HG03280 (cell line): ENCODE measurements around the gene ZNF646.

Experiments
- ATAC-seq: cut with Tn5 transposase; IDR thresholded peaks from one replicate; pipeline ENCODE4 v1.9.1; 2021; ENCODE audit warnings: mild to moderate bottlenecking, moderate library complexity; ENCODE audit not compliant: unreplicated experiment

Gene ZNF646

GRCh38 chr16:31063495-31063842, 10.8 kb upstream of the ZNF646 start:
- ATAC-seq, result no peak

GRCh38 chr16:31063843-31064611, 10.2 kb upstream of the ZNF646 start:
- no peak for ATAC-seq

- ATAC-seq, result no peak
These were observed 9.2 kb upstream of the ZNF646 start for GRCh38 chr16:31064882-31065461.

- ATAC-seq, result no peak
These were observed 6.9 kb upstream of the ZNF646 start for GRCh38 chr16:31067342-31067741.

GRCh38 chr16:31071861-31072260, 2.4 kb upstream of the ZNF646 start:
- ATAC-seq, result no peak

DNA sequence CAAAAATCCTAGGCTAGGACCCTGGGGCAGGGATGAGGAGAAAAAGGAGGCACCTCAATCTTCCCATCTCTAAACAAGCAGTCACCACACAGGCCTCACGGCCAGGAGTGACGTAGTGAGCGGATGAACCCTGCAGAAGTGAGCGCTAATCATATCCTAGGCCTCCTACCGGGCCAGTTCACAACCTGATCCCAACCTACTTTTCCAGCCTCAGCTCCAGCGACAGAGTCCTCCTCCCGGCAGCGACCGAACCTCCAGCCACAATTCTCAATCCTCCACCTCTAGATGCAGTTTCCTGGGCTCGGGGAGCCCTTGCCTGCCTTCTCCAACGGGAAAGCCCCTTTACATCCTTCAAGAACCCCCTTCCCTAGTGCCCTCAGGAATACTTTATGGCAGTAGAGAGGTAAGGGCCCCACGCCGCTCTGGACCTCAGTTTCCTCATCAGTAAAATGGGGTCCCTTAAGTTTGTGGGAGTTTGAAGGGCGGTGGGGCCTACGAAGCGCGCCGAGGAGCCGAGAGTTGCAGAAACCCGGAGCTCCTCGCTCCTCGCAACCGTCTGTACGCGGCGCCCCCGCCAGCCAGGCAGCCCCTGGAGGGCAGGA, 1.6 kb upstream of the ZNF646 start:
- ATAC-seq, result no peak

- peak; percentile 58 for ATAC-seq
These were observed 866 bp upstream of the ZNF646 start for GRCh38 chr16:31073142-31073969.

- no peak for ATAC-seq
These were observed 577 bp downstream of the ZNF646 start for GRCh38 chr16:31074814-31075183.

DNA sequence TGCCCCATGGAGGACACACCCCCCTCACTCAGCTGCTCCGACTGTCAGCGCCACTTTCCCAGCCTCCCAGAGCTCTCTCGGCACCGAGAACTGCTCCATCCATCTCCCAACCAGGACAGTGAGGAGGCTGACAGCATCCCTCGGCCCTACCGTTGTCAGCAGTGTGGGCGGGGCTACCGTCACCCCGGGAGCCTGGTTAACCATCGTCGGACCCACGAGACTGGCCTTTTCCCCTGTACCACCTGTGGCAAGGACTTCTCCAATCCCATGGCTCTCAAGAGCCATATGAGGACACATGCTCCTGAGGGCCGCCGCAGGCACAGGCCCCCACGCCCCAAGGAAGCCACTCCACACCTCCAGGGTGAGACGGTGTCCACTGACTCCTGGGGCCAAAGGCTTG, 2.1 kb downstream of the ZNF646 start:
- no peak for ATAC-seq

DNA sequence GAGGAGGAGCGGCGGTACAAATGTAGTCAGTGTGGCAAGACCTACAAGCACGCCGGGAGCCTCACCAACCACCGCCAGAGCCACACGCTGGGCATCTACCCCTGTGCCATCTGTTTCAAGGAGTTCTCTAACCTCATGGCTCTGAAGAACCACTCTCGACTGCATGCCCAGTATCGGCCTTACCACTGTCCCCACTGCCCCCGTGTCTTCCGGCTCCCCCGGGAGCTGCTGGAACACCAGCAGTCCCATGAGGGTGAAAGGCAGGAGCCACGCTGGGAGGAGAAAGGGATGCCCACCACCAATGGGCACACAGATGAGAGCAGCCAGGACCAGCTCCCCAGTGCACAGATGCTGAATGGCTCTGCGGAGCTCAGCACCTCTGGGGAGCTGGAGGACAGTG, 2.8 kb downstream of the ZNF646 start:
- ATAC-seq, result no peak

DNA sequence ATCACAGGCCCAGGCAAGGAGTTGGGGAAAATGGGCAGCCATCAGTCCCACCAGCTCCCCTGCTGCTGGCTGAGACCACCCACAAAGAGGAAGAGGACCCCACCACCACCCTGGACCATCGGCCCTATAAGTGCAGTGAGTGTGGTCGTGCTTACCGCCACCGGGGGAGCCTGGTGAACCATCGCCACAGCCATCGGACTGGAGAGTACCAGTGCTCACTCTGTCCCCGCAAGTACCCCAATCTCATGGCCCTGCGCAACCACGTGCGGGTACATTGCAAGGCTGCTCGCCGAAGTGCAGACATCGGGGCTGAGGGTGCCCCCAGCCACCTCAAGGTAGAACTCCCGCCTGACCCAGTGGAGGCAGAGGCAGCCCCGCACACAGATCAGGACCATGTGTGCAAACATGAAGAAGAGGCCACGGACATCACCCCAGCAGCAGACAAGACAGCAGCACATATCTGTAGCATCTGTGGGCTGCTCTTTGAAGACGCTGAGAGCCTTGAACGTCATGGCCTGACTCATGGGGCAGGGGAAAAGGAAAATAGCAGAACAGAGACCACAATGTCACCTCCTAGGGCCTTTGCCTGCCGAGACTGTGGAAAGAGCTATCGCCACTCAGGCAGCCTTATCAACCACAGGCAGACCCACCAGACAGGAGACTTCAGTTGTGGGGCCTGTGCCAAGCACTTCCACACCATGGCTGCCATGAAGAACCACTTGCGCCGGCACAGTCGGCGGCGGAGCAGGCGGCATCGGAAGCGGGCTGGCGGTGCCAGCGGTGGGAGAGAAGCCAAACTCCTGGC, 3.6 kb downstream of the ZNF646 start:
- no peak for ATAC-seq

- ATAC-seq, result no peak
These were observed 4.5 kb downstream of the ZNF646 start for GRCh38 chr16:31078597-31079341.

DNA sequence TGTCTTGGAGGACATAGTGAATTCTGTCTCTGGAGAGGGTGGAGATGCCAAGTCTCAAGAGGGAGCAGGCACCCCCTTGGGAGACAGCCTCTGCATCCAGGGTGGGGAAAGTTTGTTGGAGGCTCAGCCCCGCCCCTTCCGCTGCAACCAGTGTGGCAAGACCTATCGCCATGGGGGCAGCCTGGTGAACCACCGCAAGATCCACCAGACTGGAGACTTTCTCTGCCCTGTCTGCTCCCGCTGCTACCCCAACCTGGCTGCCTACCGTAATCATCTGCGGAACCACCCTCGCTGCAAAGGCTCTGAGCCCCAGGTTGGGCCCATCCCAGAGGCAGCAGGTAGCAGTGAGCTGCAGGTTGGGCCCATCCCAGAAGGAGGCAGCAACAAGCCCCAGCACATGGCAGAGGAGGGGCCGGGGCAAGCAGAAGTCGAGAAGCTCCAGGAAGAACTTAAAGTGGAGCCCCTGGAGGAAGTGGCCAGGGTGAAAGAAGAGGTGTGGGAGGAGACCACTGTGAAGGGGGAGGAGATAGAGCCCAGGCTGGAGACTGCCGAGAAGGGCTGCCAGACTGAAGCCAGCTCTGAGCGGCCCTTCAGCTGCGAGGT, 5.2 kb downstream of the ZNF646 start:
- ATAC-seq, result no peak

- no peak for ATAC-seq
These were observed 5.9 kb downstream of the ZNF646 start for GRCh38 chr16:31080035-31080629.

GRCh38 chr16:31080756-31081419, 6.7 kb downstream of the ZNF646 start:
- no peak for ATAC-seq

DNA sequence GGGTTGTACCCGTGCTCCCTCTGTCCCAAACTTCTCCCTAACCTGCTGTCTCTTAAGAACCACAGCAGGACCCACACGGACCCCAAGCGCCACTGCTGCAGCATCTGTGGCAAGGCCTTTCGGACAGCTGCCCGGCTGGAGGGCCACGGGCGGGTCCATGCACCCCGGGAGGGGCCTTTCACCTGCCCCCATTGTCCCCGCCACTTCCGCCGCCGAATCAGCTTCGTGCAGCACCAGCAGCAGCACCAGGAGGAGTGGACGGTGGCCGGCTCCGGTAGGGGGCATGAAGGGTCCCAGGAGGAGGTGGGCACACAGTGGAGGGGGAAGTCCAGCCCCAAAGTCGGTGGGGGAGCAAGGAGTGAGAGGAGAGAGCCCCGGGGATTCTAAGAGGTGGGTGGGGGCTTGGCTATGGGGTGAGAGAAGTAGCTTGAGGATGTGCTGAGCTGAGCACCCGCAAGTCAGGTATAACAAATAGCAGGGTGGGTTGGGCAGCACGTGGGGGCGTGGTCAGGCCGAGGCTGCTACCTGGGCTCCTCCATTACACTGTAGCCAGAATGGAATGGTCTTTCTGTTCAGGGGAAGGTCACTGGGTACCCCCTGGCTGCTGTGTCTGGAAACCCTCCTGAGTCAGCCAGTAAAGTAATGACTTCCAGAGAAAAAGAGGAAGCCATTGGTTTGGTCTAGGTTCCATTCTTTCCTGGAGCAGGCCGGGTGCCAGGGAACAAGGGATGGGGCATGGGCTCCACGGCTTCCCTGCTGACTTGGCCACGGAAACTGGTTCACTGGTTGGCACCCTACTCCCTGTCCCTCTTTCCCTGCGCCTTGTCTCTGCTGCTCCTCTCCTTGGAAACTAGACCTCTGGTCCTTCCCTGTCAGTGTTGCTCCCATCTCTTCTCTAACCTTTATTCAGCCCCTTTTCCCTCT, 7.5 kb downstream of the ZNF646 start:
- ATAC-seq, result no peak

DNA sequence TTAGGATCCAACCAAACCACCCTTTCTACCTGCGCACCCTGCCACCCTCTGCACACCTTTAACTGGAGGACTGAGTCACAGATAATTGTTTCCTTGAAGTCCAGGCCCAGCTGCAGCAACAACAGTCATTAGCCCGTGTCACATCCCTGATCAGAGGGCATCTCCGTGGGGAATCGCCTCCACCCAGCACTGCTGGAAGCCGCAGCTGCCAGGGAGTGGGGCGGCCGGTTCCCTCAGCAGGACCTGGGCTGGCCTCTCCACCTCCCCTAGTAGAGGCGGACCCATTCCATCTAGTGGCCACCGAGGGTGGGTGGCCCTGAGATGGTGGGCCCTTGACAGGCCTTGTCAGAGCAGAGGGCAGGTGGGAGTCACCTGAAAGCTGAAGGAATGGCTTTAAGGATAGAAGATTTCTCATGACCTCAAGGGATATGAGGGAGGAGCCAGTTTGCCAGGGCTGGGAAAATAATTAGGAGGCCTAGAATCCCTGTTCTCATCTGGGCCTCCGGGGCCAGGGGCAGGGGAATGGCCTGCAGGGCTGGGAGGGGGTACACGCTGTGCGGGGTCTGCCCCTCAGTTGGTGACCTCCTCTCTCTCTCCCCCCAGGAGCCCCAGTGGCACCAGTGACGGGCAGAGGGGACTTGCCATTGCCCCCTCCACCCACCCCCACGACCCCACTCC, 8.3 kb downstream of the ZNF646 start:
- ATAC-seq, result no peak
